HPDE6-E6E7 (cell line): ENCODE measurements around the gene WIPI1.

ENCODE experiments used
- DNase-seq: peaks from one replicate; pipeline ENCODE4 v3.0.0; 2011; ENCODE audit warnings: missing footprints; ENCODE audit errors: extremely low spot score

WIPI1 gene

DNA sequence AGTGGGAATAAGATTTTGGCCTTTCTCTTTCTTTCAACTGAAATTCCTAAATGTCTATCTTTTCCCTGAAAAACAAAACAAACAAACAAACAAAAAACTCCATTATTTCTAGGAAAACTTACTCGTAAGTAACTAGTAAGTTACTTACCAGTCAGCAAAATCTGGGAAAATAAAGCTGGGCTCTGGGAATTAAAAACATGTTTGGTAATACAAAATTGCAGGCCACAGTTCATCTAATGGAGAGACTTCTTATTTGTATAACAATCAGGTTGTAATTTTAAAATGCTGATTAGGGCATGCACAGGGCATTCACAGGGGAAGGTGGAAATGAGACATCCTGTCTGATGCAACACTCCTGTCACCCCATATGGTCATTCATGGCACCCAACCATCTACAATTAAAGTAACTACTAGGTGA is 3.8 kb upstream of the WIPI1 start:
- no peak for DNase-seq

DNA sequence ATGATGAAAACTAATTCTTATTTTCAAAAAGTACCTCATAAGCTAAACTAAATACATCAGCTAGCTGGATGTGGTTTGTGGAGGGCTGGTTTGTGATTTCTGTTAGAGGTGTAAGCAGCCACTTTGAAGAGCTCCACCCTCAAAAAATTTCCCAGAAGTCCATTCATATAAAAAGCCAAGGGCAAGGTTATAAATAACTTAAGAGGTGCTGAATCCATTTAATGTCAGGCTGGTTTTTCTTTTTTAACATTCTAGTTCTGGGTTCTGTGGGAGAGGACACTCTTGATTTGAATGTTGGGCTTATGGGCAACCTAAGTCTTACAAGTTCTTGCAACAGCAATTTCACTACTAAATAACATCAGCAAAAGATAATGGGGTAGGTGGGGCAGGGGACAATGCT is 3.4 kb upstream of the WIPI1 start:
- DNase-seq: no peak

DNA sequence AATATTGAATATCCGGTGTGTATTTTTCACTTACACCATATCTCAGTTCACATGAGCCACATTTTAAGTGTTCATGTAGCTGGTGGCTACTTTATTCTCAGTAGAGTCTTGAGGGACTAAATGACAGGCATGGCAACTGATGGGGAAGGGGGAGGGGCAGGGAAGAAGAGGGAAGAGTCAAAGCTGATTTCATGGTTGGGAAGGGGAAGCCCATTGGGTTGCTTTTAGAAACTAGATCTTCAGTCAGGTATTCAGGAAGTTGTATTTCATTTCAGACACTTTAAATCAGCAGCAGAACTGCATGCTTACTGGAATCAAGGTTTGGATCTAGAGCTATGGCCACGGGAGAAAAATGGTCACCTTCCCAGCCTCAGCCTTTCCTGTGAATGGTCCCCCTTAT is 2.9 kb upstream of the WIPI1 start:
- no peak for DNase-seq

DNA sequence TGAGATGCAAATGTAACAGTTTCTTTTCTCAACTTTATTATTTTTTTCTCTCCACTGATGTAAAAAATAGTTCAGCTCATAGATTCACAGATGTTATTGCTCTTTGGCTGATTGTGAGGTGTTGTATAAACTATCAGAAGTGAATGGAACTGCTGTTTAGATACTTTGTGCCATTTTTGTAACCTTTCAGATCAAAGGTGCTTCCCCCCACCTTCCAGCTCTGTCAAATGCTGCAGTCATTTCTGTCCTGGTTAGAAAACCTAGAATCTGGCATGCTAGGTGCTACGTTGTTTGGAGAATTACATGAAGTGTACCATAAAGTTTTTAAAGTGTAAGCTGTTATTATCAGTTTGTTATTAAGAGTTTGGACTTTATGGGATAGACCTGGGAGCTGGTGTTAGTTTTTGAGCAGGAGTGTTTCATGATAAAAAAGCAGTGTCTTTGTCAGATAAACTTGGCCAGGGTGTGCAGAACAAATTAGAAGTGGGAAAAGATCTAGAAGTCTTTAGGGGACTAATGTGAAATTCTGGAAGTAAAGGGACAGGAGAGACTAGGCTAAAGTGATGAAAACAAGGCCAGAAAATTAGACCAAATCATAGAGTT is 1.8 kb upstream of the WIPI1 start:
- DNase-seq: no peak

DNA sequence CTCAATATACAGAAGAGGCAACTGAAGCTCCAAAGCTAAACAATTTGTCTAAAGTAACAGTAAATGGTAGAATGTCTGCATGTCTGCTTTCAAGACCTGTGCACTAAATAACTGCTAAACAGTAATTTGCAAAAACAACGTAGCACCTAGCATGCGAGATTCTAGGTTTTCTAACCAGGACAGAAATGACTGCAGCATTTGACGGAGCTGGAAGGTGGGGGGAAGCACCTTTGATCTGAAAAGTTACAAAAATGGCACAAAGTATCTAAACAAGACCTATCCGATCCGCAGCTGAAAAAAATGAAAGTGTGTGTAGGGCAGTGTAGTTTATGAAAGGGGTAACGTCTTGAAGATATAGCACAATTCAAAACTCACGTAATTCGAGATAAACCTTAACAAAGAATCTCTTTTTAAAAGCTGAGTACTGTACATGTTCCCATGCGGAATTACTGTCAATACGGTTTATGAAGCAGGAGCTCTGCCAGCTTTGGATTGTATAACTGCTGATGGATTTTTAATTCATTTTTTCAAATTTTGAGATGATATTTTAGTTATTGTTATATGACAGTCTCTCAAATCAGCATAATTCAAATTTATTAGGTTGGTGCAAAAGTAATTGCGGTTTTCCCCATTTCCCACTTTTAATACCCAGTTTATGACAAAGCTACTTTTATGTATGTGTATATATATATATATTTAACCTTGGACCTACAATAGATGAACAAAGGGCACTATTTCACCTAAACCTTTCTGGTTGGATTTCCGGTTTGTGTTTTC is 1.2 kb upstream of the WIPI1 start:
- DNase-seq: no peak

DNA sequence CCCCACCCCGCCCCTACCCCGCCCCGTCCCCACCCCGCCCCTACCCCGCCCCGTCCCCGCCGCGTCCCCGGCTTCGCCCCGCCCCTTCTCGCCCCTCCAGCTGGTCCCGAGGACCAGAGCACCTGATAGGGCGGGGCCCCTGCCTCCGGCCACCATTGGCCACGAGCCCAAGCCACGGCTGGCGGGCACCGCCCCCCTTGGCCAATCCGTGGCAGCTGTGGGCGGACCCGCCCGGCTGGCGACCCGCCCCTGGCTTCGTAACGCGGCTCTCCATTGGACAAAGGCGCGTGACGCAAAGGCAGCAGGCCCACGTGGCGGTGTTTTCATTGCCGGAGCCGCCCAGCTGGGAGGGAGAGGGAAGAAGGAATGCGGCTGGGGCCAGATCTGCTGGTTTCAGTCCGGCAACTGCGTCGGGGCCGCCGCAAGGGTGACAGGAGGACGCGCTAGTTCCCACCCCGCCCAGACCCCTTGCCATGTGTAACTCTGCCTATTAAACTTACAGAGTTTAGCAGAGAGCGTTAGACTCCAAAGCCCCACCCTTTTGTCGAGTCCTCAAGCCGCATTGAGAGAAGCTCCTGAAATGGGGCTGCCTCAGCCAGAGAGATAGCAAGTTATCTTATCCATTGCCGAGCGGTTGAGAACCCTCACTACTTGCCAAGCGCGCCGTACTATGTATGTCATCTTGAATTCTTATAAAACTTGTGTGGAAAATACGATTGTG is 403 bp upstream of the WIPI1 start:
- DNase-seq: peak; percentile 91

DNA sequence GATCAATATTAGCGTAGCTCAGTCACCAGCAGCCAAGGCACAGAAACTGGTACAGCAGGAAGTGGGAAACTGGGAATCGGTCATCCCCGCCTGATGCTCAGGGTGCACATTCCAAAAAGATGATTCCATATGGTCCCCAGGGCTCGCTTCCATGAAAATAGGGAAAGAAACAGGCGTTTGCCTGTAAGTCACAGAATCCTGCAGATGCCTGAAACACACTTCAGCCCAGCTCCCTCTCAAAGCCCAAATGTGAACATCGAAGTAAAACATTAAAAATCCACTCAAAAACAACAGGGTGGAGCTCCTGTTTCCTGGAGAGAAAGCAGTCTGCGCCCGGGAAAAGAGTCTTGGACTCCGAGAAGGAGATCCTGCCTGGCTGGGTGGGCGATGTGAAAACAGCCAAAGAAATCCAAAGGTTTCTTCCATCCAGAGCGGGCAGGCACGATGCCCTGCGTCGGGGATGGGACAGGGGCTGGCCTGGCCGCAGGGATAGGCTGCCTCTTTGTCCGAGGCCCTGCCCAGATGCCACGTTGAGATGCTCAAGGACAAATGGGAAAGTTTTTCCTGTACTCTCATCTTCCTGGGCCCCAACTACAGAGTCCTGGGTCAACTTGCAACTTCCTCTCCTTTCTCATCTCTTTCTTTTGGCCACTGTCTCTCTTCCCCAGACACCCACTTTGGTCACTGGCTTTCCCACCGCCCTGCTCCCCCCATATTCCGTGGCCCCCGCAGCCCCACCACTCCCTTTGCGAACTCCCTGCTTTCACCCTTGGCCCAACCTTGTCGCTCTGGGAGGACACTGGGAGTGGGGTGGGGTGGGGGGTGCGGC is 743 bp downstream of the WIPI1 start:
- DNase-seq: peak; percentile 78

GRCh38 chr17:68455901-68456338 is 1.4 kb downstream of the WIPI1 start:
- DNase-seq: no peak

- DNase-seq: no peak
Observed at GRCh38 chr17:68453991-68454665, 3.2 kb downstream of the WIPI1 start.

GRCh38 chr17:68452724-68453290 is 4.5 kb downstream of the WIPI1 start:
- DNase-seq: no peak

DNA sequence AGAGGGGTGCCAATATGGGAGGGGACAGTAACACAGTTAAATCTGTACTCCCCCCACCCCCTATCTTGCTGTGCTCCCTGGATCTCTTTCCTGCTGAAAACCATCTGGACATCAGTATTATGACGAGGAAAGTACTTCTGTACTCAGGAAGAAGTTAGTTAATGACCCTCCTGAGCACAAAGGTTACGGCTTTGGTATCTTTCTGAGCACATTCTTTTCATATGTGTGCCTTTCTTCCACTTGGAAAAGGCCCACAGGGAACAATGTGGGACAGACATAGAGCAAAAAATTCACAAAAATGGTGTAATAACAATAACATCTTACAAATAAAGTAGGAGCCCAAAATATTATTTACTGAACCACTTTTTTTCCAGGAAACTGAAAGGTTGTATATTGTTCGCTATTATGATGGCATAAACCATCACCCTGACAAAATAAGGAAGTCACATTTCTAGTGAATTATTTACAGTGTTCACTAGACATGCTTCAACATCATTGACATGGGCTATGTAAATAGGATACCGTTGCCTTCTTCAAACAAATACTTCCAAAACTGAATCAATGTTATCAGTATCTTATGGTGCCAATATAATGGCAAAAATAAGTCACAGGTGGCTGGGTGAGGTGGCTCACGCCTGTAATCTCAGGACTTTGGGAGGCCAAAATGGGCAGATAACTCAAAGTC is 5.5 kb downstream of the WIPI1 start:
- DNase-seq: no peak

GRCh38 chr17:68450801-68451200 is 6.5 kb downstream of the WIPI1 start:
- DNase-seq: no peak

DNA sequence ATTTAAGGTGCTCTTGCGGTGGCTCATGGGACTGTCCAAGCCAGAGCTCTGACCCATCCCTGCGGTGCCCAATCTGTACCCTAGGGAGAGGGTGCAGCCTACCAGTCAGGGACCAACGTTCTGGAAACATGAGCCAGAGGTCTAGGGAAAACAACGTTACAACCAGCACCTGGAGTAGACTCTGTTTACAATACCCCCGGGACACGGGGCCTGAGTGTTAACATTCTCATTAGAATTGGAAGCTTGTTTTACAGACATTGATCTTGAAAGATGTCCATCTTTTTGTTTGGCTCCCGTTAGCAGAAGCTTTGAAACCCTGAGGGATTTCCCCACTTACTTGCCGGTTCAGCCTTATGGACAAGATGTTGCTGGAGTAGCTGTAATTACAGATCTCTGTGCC is 6.9 kb downstream of the WIPI1 start:
- DNase-seq: no peak

- no peak for DNase-seq
Observed at GRCh38 chr17:68449021-68449739, 8.1 kb downstream of the WIPI1 start.

GRCh38 chr17:68446626-68447041 is 10.7 kb downstream of the WIPI1 start:
- DNase-seq: no peak

GRCh38 chr17:68445671-68446070 is 11.6 kb downstream of the WIPI1 start:
- DNase-seq: no peak

- DNase-seq: no peak
Observed at GRCh38 chr17:68443972-68444464, 13.3 kb downstream of the WIPI1 start.

DNA sequence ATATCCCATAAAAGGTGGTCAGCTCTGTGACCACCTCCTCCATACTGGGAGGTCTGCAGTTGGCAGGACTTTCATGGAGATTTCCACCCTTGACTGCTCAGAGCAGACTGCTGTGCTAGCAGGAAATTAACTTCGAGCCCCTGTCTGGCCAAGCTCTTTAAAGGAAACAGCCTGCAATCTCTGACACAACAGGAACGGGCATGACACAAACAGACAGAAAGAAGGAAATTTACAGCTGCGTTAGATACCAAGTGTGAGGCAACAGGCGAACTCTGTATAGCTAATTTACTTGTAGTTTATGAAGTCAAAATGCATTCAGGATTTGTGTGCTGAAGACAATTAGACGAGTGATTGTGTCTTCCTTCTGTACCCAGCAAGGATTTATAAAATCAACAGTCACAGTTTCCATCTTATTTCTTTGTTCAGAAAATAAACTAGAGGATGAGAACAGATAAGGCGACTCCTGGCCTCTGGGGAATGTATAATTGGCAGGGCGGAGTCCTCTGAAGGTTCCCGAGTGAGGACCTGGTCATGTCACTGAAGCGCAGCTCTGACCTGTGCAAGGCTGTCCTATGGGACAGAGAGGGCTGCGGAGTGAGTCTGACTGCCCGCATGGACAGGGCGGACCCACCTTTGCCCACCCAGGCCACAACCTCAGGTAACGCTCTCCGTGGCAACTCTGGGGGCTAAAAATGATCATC is 16.1 kb downstream of the WIPI1 start:
- no peak for DNase-seq

- no peak for DNase-seq
Observed at GRCh38 chr17:68440526-68440925, 16.8 kb downstream of the WIPI1 start.
